Hepatocyte (in vitro differentiated cells): Measurements from ENCODE around the gene MEGF11. TPM values are rescaled to one million over a fixed set of nuclear protein-coding genes. Genes with fewer than 3 reads are reported as not detected.

Experiments
- DNase-seq: peaks from one replicate; pipeline ENCODE4 v3.0.0-alpha.2; 2016; ENCODE audit warnings: low spot score
- H2AFZ ChIP-seq: fragments of 200-600 bp; sonication (generic); 2 replicates; pipeline ENCODE4 v1.6.0; 2016; ENCODE audit warnings: antibody characterized with exemption, mild to moderate bottlenecking
- H3K27ac ChIP-seq: fragments of 200-600 bp; sonication (generic); 2 replicates; pipeline ENCODE4 v1.5.1; 2016; ENCODE audit warnings: mild to moderate bottlenecking
- H3K27me3 ChIP-seq: fragments of 200-600 bp; sonication (generic); 2 replicates; pipeline ENCODE4 v1.6.1; 2016
- H3K36me3 ChIP-seq: fragments of 200-600 bp; sonication (generic); replicated peaks from 2 replicates; pipeline ENCODE4 v1.5.1; 2016; ENCODE audit warnings: low read depth; ENCODE audit not compliant: insufficient read depth
- H3K4me1 ChIP-seq: fragments of 200-600 bp; sonication (generic); 2 replicates; pipeline ENCODE4 v1.5.1; 2016; ENCODE audit warnings: mild to moderate bottlenecking, moderate library complexity; ENCODE audit not compliant: insufficient read depth
- H3K4me2 ChIP-seq: fragments of 200-600 bp; sonication (generic); 2 replicates; pipeline ENCODE4 v1.6.0; 2016
- H3K4me3 ChIP-seq: fragments of 200-600 bp; sonication (generic); 2 replicates; pipeline ENCODE4 v1.5.1; 2016; ENCODE audit warnings: mild to moderate bottlenecking
- H3K79me2 ChIP-seq: fragments of 200-600 bp; sonication (generic); 2 replicates; pipeline ENCODE4 v1.6.0; 2017; ENCODE audit warnings: mild to moderate bottlenecking
- H3K9me2 ChIP-seq: fragments of 200-600 bp; sonication (generic); replicated peaks from 2 replicates; pipeline ENCODE4 v1.6.0; 2017; ENCODE audit warnings: mild to moderate bottlenecking; ENCODE audit not compliant: insufficient read depth
- H3K9me3 ChIP-seq: fragments of 200-600 bp; sonication (generic); 2 replicates; pipeline ENCODE4 v1.5.1; 2016; ENCODE audit warnings: low read depth, mild to moderate bottlenecking
- H4K20me1 ChIP-seq: fragments of 200-600 bp; sonication (generic); 2 replicates; pipeline ENCODE4 v1.6.0; 2016; ENCODE audit warnings: mild to moderate bottlenecking; ENCODE audit not compliant: insufficient read depth, poor library complexity, severe bottlenecking
- EZH2 ChIP-seq: fragments of 200-600 bp; sonication (generic); IDR thresholded peaks from 2 replicates; pipeline ENCODE4 v1.6.1; 2016; ENCODE audit warnings: antibody characterized with exemption, mild to moderate bottlenecking, borderline replicate concordance
- EZH2phosphoT487 ChIP-seq: fragments of 200-600 bp; sonication (generic); IDR thresholded peaks from one replicate; pipeline ENCODE4 v1.6.1; 2018; ENCODE audit warnings: antibody characterized with exemption, mild to moderate bottlenecking, low read depth, moderate library complexity; ENCODE audit not compliant: unreplicated experiment, severe bottlenecking
- WGBS: methylation state at CpG from one replicate; pipeline ENCODE4 v1.1.6; 2016; ENCODE audit warnings: low lambda C conversion rate; ENCODE audit errors: missing lambda C conversion rate; 5-methylcytosine and 5-hydroxymethylcytosine counted together
- microRNA-seq: library from miRNA; unstranded; fragments of <30 nt; microRNA quantifications from one replicate; pipeline ENCODE4, GENCODE V29; 2017
- polyA plus RNA-seq: library from polyadenylated mRNA; unstranded; fragments of >200 nt; fragmentation: Nextera tagmentation; extraction: Ambion mirVana; gene quantifications from 2 replicates; pipeline ENCODE4 v1.2.1, GENCODE V29; 2016
- small RNA-seq: library from RNA; depleted of rRNA; stranded (forward); fragments of <200 nt; gene quantifications from one replicate; pipeline ENCODE3, GENCODE V24; 2014
- total RNA-seq: library from RNA; depleted of rRNA; stranded (reverse); fragments of >200 nt; gene quantifications from 2 replicates; pipeline ENCODE4 v1.2.3, GENCODE V29; 2014
- TF ChIP-seq, protein P1 (sequence below): fragments of 200-600 bp; sonication (generic); IDR thresholded peaks from 2 replicates; pipeline ENCODE4 v1.5.1; 2016; ENCODE audit warnings: antibody characterized with exemption, mild to moderate bottlenecking; ENCODE audit not compliant: poor library complexity

The MEGF11 gene
- total and polyA plus RNA-seq, 2 experiments from 2014 or later = 0.07 to 0.25 TPM

GRCh38 chr15:65847989-65848388, 405.6 kb downstream of the MEGF11 start:
- Histone ChIP-seq H3K79me2 (no peaks in the 10 kb centered on the region), H3K27ac (peak overlapping the region; percentile 42)
- no peak for DNase-seq

DNA sequence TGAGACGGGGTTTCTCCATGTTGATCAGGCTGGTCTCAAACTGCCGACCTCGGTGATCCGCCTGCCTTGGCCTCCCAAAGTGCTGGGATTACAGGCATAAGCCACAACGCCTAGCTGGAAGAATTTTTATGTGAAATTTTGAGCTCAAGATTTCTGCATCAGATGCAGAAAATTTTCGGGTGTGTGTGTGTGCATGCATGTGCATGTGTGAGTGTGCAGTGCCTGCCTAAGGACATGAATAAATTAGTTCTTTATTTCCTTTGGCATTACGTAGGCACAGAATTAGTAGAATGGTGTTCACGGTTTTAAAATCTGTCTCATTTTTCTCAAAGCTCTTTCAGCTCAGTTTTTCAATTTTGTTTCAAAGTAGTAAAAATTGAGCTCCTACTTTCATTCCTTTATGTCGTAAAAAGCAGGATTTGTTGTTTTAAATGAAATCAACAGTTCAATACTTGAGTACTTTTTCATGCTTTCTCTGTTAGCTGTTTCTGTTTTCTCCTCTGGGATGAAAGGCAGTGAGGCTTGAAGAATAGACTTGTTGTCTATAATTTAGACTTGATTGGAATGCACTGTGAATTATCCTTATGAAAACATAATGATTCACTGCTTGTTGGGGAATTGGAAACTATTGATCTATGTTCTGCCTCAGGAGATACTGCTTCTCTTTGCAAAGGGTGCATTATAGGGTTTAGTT, 407.6 kb downstream of the MEGF11 start:
- 83% methylated on average over 9 of the region's 9 CpGs for WGBS
- Histone ChIP-seq H3K9me3 (no peaks in the 10 kb centered on the region), H3K27ac (no peak overlapping the region), H3K27me3 (no peaks in the 10 kb centered on the region), H3K9me2 (no peaks in the 10 kb centered on the region), H3K79me2 (no peaks in the 10 kb centered on the region), H3K36me3 (no peaks in the 10 kb centered on the region), H4K20me1 (no peaks in the 10 kb centered on the region), H3K4me2 (no peak overlapping the region), H3K4me3 (no peak overlapping the region), H2AFZ (no peak overlapping the region), H3K4me1 (no peaks in the 10 kb centered on the region)
- TF ChIP-seq EZH2phosphoT487 = no peak
- TF ChIP-seq EZH2 = no peak
- TF ChIP-seq, protein P1, sequence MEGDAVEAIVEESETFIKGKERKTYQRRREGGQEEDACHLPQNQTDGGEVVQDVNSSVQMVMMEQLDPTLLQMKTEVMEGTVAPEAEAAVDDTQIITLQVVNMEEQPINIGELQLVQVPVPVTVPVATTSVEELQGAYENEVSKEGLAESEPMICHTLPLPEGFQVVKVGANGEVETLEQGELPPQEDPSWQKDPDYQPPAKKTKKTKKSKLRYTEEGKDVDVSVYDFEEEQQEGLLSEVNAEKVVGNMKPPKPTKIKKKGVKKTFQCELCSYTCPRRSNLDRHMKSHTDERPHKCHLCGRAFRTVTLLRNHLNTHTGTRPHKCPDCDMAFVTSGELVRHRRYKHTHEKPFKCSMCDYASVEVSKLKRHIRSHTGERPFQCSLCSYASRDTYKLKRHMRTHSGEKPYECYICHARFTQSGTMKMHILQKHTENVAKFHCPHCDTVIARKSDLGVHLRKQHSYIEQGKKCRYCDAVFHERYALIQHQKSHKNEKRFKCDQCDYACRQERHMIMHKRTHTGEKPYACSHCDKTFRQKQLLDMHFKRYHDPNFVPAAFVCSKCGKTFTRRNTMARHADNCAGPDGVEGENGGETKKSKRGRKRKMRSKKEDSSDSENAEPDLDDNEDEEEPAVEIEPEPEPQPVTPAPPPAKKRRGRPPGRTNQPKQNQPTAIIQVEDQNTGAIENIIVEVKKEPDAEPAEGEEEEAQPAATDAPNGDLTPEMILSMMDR = no peak
- no peak for DNase-seq

More at GRCh38 chr15:65847989-65848388, 405.6 kb downstream of the MEGF11 start:
- Histone ChIP-seq H3K4me1 (no peaks in the 10 kb centered on the region), H3K9me3 (no peaks in the 10 kb centered on the region), H2AFZ (no peak overlapping the region), H3K36me3 (no peaks in the 10 kb centered on the region), H4K20me1 (no peaks in the 10 kb centered on the region), H3K27me3 (no peaks in the 10 kb centered on the region), H3K4me2 (no peak overlapping the region), H3K9me2 (no peaks in the 10 kb centered on the region), H3K4me3 (no peak overlapping the region)
- TF ChIP-seq EZH2 (no peak), EZH2phosphoT487 (no peak)
- TF ChIP-seq, protein P1 = no peak

Small RNA genes within 50 kb of the gene (microRNA-seq; reads per million reads assigned to microRNA genes)
- gene MIR4311 = not detected

Small RNA genes within 50 kb of the gene (small RNA-seq; reads per million reads assigned to genes)
- not detected for gene MIR4311

Other genes starting within 250 kb of the MEGF11 start
- gene DIS3L, start 39.8 kb upstream of the MEGF11 start, total RNA-seq = 29.5 and 34.4 TPM in 2 replicates
- gene DIS3L, start 39.8 kb upstream of the MEGF11 start, polyA plus RNA-seq = 18.6 and 20.3 TPM in 2 replicates
- 5.4 and 6.2 TPM in 2 replicates for gene TIPIN, start 102.9 kb upstream of the MEGF11 start, total RNA-seq
- gene TIPIN, start 102.9 kb upstream of the MEGF11 start, polyA plus RNA-seq = 6.4 and 7.2 TPM in 2 replicates
- gene MAP2K1, start 133.2 kb upstream of the MEGF11 start, total RNA-seq = 20.1 and 23.7 TPM in 2 replicates
- 37.6 and 46.3 TPM in 2 replicates for gene MAP2K1, start 133.2 kb upstream of the MEGF11 start, polyA plus RNA-seq
- gene SNAPC5, start 244.0 kb upstream of the MEGF11 start, total RNA-seq = 23.2 and 30.9 TPM in 2 replicates
- 27.6 and 36.6 TPM in 2 replicates for gene SNAPC5, start 244.0 kb upstream of the MEGF11 start, polyA plus RNA-seq